NCI-H345 treated with DMSO at 0.1 percent for 48 hours (cell line): Measurements from ENCODE around the gene ZNF501.

Source experiments
- DNase-seq: peaks from one replicate; lab custom pipeline; 2025; ENCODE audit not compliant: unreplicated experiment; lab: John Stamatoyannopoulos, UW

ZNF501 gene

DNA sequence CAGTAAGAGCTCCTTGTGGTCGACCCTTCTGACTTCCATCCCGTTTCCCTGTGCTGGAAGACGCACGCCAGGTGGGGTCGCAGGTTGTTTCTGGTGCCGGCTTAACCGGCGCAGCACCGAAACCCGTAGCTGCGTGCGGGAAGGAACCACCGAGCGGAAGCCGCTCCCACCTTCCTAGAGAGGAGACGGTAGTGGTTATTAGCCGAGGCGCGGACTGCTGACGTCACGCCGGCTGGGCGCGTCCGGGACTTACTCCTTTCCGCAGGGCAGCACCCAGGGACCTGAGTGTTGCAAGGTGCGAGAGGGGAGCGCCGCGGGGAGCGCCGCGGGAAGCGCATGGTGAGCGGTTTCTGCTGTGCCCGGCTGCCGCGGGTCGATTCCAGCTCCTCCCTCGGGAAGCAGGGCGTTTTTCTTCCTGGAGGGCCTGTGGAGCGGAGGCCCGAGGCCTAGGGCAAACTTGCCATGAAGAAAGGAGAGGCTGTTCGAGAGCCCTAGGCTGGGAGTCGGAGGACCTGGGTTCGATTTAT lies at the start of gene ZNF501:
Gene ZNF501, plus strand, starts transcription at position 252 of the 527 bp plus-strand sequence. CDS start 4,787 bp downstream, outside the sequence.
- peak; percentile 60 for DNase-seq

DNA sequence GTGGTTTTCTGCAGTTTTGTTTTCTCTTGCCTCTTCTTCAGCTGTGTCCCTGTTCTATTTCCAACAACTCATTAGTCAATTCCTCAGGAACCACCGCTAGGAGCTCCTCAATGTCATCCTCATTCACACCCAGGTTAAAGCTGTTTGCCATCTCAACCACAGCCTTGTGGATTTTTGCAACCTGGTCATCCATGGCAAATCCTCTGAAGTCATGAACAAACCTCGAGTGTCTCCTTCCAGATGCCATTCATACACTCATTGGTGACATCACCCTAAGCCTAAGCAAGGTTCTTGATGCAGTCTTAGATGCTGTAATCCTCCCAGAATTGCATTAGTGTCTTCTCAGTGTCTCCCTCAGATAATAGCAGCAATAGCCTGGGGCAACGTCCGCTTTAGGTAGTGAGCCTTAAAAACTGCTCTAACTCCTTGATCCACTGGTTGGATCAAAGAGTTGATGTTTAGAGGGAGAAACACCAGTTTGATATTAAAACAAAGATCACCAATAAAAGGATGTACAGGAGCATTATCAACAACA lies 48.4 kb upstream of the ZNF501 start:
- no peak for DNase-seq

DNA sequence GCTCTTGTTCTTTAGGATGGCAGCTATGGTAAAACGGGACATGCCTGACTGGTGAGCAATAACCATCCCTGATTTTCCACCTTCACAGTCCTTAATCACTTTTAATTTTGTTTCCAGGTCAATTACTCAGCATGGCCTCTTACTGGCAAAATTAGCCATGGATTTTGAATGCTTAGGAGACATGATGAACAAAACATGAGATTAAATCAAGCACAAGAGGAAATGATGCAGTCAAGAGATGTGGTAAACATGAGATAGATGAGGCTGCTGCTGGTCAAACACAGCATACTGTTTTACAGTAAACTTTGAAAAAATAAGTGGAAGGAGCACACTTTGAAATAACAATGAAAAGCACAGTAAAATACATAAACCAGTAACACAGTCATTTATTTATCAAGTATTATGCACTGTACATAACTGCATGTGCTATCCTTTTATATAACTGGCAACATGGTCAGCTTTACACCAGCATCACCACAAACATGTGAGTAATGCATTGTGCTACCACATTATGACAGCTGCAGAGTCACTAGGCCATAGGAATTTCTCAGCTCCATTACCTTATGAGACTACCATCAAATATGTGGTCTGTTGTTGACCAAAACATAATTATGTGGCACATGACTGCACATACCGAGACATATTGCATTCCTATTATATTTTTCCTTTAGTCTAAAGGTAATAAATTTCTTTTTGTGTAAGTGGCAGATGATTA lies 47.1 kb upstream of the ZNF501 start:
- no peak for DNase-seq

DNA sequence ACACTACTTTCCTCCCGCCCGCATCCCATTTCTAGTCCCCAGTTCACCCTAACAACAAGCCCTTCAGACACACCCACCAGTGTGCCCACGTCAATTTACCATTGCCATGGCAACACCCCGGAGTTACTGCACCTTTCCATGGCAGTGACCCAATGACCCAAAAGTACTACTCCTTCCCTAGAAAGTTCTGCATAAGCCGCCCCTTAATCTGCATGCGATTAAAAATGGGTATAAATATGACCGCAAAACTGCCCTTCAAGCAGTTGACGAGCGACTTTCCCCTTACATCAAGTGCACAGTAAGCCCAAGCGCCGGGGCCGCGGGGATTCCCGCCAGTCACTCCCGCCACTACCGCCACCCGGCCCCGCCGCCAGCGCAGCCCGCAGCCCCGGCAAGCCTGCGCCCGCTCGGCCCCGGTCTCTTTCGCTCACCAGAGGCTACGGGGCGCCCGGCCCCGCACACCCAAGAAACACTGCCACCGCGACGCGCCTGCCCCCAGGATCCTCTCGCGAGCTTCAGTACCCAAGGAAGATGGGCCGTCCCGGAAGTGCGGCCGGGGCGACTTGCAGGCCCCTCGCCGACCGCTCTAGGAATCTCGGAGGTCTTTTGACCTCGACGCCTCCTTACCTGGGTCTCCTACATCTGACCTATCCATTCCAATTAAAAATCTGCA lies 44.2 kb upstream of the ZNF501 start:
- peak; percentile 44 for DNase-seq

DNA sequence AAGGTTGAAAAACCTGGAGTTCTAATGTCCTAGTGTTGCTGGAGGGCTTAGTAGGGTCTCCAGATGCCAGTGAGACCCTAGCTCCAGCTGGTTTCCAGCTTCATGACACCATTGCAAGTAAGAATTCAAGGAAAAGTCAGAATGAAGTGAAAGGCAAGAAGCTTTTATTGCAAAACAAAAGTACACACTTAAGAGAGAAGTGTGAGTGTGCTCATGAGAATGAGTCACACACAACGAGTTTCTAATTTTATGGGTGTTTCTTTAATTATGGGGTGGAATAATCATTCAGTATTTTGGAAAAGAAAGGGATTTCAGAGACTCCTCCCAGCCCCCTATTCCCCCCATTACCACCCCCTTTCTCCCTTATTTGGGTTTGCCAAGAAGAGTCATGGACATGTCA lies 41.5 kb upstream of the ZNF501 start:
- no peak for DNase-seq

DNA sequence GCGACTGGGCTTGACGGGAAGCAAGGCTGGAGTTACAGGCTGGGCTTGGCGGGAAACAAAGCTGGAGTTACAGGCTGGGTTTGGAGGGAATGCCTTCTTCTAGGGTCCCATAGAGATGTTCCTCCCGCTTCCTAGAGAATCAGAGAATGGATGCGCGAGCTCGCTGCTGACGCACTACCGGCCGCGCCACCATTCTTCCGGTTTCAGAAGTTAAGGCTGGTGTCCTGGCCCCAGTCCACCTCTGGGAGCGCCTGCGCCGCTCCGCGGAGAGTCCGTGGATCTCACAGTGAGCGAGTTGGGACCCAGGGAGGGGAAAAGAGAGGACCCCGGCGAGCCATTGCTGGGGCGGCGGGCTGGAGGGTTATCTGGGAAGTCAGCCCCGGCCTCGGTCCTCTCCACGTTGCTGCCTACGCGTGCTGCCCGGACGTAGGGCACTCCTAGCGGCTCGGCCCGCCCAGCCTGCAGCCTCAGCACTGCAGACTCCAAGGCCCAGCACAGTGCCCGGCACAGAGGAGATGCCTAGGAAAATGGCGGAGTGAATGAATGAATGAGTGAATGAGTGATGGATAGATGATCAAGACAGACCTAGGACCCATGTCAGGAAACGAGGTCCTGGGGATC lies 16.9 kb upstream of the ZNF501 start, which contains the start of gene ZNF502:
Gene ZNF502, plus strand, starts transcription at position 206 of the 621 bp plus-strand sequence. CDS start 7,602 bp downstream, outside the sequence.
- DNase-seq: no peak

DNA sequence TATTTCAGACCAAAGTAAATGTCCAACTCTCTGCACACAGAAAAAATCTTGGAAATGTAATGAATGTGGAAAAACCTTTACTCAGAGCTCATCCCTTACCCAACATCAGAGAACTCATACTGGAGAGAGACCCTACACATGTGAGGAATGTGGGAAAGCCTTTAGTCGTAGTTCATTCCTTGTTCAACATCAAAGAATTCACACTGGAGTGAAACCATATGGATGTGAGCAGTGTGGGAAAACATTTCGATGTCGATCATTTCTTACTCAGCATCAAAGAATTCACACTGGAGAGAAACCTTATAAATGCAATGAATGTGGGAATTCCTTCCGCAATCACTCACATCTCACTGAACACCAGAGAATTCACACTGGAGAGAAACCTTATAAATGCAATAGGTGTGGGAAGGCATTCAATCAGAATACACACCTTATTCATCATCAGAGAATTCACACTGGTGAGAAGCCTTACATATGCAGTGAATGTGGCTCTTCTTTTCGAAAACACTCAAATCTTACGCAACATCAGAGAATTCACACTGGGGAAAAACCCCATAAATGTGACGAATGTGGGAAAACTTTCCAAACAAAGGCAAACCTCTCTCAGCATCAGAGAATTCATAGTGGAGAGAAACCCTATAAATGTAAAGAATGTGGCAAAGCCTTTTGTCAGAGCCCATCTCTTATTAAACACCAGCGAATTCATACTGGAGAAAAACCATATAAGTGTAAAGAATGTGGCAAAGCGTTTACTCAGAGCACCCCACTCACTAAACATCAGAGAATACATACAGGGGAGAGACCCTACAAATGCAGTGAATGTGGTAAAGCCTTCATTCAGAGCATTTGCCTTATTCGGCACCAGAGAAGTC lies 8.0 kb upstream of the ZNF501 start:
- no peak for DNase-seq

DNA sequence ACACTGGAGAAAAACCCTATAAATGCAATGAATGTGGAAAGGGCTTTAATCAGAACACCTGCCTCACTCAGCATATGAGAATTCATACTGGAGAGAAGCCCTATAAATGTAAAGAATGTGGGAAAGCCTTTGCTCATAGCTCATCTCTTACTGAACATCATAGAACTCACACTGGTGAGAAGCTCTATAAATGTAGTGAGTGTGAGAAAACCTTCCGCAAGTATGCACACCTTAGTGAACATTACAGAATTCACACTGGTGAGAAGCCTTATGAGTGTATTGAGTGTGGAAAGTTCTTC lies 7.4 kb upstream of the ZNF501 start:
- DNase-seq: no peak

DNA sequence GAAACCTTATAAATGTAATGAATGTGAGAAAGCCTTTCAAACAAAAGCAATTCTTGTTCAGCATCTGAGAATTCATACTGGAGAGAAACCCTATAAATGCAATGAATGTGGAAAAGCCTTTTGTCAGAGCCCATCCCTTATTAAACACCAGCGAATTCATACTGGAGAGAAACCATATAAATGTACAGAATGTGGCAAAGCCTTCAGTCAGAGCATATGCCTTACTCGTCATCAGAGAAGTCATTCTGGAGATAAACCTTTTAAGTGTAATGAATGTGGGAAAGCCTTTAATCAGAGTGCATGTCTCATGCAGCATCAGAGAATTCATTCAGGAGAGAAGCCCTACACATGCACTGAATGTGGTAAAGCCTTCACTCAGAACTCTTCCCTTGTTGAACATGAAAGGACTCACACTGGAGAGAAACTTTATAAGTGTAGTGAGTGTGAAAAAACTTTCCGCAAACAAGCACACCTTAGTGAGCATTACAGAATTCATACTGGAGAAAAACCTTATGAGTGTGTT lies 5.3 kb downstream of the ZNF501 start:
- no peak for DNase-seq

DNA sequence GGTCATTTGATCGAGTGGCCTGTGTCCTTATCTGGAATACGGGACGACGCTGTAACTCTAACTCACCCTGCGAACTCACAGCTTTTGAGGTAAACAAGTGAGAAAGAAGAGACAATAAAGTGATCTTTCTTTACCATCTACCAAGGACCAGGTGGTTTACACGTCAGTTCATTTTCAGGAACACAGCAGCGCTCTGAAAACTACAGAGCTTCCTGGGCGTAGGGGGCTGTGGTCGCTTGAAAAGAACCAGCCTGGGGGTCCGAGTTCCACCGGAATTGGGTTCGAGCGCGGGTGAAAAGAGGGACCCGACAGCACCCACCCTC lies 31.6 kb downstream of the ZNF501 start:
- no peak for DNase-seq

DNA sequence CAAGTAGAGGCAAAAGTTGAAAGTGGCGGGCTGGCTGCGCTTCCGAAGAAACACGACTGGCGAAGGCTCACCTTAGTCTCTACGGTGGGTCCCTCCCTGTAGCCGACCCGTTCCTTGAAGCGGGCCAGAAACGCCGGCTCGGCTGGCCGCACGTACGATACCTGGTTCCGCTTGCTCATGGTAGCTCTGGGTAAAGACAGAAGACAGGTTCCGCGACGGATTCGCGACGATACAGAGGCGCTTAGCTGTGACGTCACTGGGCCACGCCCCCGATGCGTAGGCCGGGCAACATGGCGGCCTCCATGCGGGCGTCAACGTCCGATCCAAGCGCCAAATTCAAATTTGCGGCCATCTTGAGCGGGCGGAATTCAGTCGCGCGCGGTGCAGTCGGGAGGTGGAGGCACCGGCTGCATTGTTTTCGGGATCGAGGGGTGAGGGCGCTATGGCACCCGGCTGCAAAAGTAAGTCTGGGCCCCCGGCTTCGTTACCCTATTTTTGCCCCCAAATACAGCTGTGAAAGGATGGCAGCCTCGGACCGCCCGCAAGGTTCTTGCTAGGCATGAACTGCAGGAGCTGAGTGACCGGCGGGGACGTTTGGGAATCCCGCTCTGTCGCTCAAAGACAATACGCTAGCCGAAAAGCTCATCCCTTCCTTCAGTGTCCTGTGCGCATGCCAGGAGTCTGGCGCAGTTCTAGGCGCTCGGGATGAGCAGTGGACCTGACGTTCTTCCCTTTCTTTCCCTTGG lies 32.2 kb downstream of the ZNF501 start, which contains the start of the genes KIAA1143 and KIF15:
Gene KIAA1143, minus strand, starts transcription at position 196 of the 746 bp plus-strand sequence. Its CDS starts 17 bp downstream, at position 179.
Gene KIF15, plus strand, starts transcription at position 371 of the 746 bp plus-strand sequence. Its CDS starts 72 bp downstream, at position 443.
- peak; percentile 79 for DNase-seq

DNA sequence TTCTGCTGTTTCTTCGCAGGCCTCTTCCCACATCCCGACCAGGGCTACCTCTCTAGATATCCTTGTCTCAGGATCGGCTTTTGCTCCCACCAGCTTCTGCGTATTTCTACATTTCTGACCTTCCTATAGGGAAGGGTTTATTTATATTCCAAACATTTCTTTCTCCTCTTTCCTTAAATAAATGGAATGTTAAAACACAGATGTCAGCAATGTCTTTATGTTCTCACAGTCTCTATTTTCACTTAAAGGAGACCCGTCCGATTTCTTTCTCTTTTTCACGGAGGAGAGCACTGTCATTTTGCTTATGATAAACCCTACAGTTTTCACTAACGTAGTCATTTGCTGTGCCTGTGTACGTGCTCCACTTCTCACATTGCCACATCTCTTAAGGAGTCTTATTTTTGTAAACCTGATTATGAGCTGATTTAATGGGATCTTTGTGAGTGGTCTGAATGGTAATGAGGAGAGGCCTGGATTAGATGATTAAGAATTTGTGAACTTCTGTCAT lies 32.8 kb downstream of the ZNF501 start:
- DNase-seq: no peak

DNA sequence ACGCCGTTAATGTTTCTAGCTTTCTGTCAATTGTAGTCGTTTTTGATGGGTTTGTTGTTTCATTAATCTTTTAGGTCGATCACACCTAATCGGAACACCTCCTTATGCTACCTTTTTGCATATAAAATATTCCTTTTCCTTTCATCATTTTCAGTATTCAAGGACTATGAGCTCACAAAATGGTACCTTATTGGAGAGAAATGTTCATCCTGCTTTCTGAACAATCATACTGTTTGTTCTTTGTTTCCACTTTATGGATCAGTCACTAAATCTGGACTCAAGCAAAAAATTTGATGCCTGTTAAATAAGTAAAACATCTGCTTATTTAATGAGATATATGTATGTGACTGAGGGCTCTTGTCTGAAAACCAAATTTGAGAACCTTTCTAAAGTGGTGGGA lies 33.3 kb downstream of the ZNF501 start:
- DNase-seq: no peak

DNA sequence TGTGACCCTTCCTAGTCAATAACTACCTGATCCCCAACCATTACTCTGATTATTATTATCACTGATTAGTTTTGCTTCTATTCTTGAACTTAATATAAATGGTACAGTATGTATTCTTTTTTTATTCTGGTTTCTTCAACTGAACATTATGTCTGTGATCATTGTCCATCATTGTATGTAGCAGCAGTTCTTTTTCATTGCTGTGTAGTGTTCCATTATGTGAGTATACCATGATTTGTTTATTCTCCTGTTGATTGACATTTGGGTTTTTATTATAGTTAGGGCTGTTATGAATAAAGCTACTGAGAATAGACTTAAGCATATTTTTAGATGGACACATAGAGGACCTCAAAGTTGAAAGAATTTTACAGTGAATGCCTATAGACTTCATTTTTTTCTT lies 34.8 kb downstream of the ZNF501 start:
- no peak for DNase-seq

DNA sequence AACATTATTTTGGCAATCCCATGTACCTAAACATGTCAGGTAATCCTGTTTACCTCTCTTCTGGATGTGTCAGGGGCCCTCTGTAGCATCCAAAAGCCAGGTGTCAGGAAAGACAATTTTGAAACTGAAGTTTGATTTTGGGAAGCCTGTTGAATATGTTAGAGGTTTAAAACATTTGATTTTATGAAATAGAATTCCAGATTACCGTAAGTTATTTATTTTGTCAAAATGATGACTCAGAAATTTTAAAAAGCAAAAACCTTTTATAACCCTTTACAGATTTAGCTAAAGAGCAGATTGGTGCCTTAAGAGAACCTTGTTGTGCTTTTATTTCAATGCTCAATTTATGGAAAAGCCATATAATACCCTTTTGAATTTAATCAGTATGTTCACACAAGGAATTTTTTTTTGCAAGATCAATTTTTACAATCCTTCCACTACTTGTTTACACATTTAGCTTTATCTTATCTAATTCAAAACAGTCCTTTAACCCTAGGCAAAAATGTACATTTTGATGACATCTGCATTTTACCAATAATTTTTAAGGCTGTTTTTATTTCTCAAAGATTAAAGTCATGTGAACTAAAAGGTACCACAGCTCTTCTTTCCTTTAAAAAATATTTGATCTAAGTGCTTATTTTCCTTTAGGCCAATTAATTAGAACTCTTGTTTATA lies 42.1 kb downstream of the ZNF501 start:
- no peak for DNase-seq

DNA sequence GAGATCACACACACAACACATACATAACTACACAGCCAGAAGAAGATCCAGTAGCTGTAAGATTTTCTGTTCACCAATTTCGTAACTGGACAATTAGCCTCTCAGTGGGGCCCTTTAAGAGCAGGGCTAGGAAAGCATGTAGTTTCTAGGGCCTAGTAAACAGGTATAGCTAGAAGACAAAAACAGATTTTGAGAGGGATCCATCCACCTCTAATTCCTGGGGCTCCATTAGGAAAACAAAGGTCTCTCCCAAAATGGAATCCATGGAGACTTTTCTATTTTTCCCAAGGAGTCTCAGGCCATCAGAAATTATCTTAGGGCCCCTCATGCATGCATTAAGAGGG lies 42.6 kb downstream of the ZNF501 start:
- no peak for DNase-seq

DNA sequence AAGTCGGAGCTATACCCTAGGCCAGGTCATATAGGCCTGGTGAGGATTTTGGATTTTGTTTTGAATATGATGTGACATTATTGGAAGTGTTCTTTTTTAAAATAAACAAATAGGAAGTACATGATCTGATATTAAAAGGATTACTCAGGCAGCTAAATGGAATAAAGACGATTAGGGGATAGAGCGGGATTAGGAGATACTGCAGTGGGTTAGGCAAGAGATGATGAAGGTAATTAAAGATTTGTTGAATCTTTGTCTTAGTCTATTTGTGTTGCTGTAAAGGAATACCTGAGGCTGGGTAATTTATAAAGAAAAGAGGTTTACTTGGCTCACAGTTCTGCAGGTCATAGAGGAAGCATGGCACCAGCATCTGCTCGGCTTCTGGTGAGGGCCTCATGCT lies 53.5 kb downstream of the ZNF501 start:
- no peak for DNase-seq
